Measurements from ENCODE around the gene MAP1LC3B2. TPM values are rescaled to one million over a fixed set of nuclear protein-coding genes. Genes with fewer than 3 reads are reported as not detected.

Gene MAP1LC3B2
- total RNA-seq, 2 donors from 2014 or later: not detected

GRCh38 chr12:116606397-116606796 is 47.2 kb downstream of the MAP1LC3B2 start:
- Histone ChIP-seq H3K27me3 (no peaks in the 10 kb centered on the region), H3K4me3 (no peak overlapping the region), H3K27ac (no peak overlapping the region), H3K4me1 (no peaks in the 10 kb centered on the region), H3K9me3 (no peaks in the 10 kb centered on the region), H3K36me3 (replicated peaks in 1 of 2; ENCODE audit: insufficient read depth in 1 of 2, low read depth in 2 of 2) (no peaks in the 10 kb centered on the region)
- DNase-seq (no peak), ATAC-seq (no peak)
- WGBS, 2 donors: 18 to 20% methylated on average over 4 of the region's 4 CpGs
- intact Hi-C loops (cut with DNase I): no loop called here
- TF ChIP-seq POLR2A (IDR thresholded peaks at IDR 0.05): no peak
- TF ChIP-seq, protein P1, sequence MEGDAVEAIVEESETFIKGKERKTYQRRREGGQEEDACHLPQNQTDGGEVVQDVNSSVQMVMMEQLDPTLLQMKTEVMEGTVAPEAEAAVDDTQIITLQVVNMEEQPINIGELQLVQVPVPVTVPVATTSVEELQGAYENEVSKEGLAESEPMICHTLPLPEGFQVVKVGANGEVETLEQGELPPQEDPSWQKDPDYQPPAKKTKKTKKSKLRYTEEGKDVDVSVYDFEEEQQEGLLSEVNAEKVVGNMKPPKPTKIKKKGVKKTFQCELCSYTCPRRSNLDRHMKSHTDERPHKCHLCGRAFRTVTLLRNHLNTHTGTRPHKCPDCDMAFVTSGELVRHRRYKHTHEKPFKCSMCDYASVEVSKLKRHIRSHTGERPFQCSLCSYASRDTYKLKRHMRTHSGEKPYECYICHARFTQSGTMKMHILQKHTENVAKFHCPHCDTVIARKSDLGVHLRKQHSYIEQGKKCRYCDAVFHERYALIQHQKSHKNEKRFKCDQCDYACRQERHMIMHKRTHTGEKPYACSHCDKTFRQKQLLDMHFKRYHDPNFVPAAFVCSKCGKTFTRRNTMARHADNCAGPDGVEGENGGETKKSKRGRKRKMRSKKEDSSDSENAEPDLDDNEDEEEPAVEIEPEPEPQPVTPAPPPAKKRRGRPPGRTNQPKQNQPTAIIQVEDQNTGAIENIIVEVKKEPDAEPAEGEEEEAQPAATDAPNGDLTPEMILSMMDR (IDR thresholded peaks at IDR 0.05): no peak

- no peak overlapping the region for H3K4me3 ChIP-seq
- 93 to 94% methylated on average over 6 of the region's 6 CpGs for WGBS, 2 donors
Measured at GRCh38 chr12:116607039-116607438, 47.9 kb downstream of the MAP1LC3B2 start.

GRCh38 chr12:116609319-116610114 is 50.3 kb downstream of the MAP1LC3B2 start:
- TF ChIP-seq POLR2A (IDR thresholded peaks at IDR 0.05): no peak
- TF ChIP-seq, protein P1 (IDR thresholded peaks at IDR 0.05): peak in 1 of 7 experiments; percentile 14
- intact Hi-C loops (cut with DNase I): no loop called here
- Histone ChIP-seq H3K4me1 (no peaks in the 10 kb centered on the region), H3K27ac (peak overlapping the region in 1 of 4 donors; percentile 4), H3K36me3 (replicated peaks in 1 of 2; ENCODE audit: insufficient read depth in 1 of 2, low read depth in 2 of 2) (no peaks in the 10 kb centered on the region), H3K4me3 (no peak overlapping the region), H3K27me3 (no peaks in the 10 kb centered on the region), H3K9me3 (no peaks in the 10 kb centered on the region)
- DNase-seq (no peak), ATAC-seq (no peak)
- WGBS, 2 donors: 88 to 91% methylated on average over 8 of the region's 8 CpGs

More at GRCh38 chr12:116607039-116607438, 47.9 kb downstream of the MAP1LC3B2 start:
- intact Hi-C loops (cut with DNase I): no loop called here
- H3K27me3 ChIP-seq: no peaks in the 10 kb centered on the region
- H3K9me3 ChIP-seq: no peaks in the 10 kb centered on the region
- ATAC-seq (no peak), DNase-seq (no peak)
- no peak overlapping the region for H3K27ac ChIP-seq
- H3K4me1 ChIP-seq: no peaks in the 10 kb centered on the region
- no peaks in the 10 kb centered on the region for H3K36me3 ChIP-seq (replicated peaks in 1 of 2; ENCODE audit: insufficient read depth in 1 of 2, low read depth in 2 of 2)
- TF ChIP-seq, protein P1 (IDR thresholded peaks at IDR 0.05): no peak
- no peak for TF ChIP-seq POLR2A (IDR thresholded peaks at IDR 0.05)

DNA sequence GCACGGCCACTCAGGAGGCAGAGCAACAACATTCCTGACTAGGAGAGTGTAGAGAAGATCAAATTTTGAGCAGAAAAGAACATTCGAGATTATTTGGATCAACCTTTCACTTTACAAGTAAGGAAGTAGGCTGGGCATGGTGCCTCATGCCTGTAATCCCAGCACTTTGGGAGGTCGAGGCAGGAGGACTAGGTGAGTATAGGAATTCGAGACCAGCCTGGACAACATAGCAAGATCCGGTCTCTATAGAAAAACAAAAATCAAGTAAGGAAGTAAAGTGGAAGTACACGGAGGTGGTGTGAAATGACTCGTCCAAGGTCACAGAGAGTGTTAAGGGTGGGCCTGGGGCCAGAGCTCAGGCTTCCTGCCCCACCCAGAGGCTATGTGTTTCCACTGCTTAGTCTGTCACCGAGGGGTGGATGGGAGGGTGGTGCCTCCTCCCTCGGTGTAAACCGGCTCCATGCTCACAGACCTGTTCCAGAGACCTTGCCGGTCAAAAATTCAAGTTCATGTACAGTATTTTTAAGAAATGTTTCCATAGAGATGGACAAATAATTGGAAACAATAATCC is 51.9 kb downstream of the MAP1LC3B2 start:
- no peaks in the 10 kb centered on the region for H3K4me1 ChIP-seq
- DNase-seq: peak in 1 of 4 donors; percentile 20
- peak; percentile 42 for ATAC-seq
- WGBS, 2 donors: 54 to 58% methylated on average over 11 of the region's 11 CpGs
- no peaks in the 10 kb centered on the region for H3K9me3 ChIP-seq
- H3K36me3 ChIP-seq (replicated peaks in 1 of 2; ENCODE audit: insufficient read depth in 1 of 2, low read depth in 2 of 2): no peaks in the 10 kb centered on the region
- TF ChIP-seq, protein P1 (IDR thresholded peaks at IDR 0.05): no peak
- TF ChIP-seq POLR2A (IDR thresholded peaks at IDR 0.05): no peak
- intact Hi-C loops (cut with DNase I): no loop called here
- H3K27ac ChIP-seq: no peak overlapping the region
- no peaks in the 10 kb centered on the region for H3K27me3 ChIP-seq
- H3K4me3 ChIP-seq: no peak overlapping the region
